ENCODE measurements around the gene PYGM.

DNA sequence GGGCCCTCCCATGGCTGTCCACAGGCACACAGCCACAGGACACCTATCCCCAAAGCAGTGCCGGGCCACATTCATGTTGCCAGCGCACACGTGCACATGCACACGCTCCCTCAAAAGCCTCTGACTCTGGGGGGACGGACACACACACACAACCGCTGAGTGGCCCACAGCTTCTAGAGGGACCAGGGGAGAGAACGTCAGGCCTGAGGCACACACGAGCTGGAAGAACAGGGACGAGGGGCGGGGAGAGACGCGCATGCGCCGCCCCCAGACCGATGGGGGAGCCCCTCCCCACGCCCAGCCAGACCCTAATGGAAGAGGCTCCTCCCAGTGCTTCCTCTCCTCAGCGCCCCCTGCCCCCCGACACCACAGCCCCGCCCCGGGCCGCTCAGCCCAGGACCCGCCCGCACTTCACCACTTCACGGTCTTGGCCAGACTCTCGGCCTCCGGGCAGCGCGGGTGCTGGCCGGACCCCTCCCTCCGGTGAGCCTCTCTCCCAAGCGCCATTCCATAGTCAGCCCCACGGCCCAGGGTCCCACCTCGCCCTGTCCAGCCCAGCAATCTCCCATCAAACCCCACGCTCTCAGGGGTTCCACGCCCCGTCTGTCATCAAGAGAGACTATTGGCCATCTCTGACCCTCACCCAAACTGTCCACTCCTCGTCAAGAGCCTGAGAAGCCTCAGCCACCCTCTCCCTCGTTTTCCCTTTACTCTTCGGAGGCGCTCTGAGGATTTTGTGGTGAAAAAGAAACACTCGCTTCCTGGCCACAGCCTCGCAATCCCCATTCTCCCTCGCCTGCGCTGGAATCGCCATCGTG, 48.4 kb downstream of the PYGM start:
- TF ChIP-seq, protein P1, sequence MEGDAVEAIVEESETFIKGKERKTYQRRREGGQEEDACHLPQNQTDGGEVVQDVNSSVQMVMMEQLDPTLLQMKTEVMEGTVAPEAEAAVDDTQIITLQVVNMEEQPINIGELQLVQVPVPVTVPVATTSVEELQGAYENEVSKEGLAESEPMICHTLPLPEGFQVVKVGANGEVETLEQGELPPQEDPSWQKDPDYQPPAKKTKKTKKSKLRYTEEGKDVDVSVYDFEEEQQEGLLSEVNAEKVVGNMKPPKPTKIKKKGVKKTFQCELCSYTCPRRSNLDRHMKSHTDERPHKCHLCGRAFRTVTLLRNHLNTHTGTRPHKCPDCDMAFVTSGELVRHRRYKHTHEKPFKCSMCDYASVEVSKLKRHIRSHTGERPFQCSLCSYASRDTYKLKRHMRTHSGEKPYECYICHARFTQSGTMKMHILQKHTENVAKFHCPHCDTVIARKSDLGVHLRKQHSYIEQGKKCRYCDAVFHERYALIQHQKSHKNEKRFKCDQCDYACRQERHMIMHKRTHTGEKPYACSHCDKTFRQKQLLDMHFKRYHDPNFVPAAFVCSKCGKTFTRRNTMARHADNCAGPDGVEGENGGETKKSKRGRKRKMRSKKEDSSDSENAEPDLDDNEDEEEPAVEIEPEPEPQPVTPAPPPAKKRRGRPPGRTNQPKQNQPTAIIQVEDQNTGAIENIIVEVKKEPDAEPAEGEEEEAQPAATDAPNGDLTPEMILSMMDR (conservative IDR thresholded peaks at IDR 0.05), result no peak
- TF ChIP-seq ZFX (IDR thresholded peaks at IDR 0.05), result no peak
